GM06990 (cell line): Measurements from ENCODE around the gene RBM10.

Experiments used
- DNase-seq: peaks from one replicate; pipeline ENCODE4 v3.0.0-alpha.2; 2011; ENCODE audit not compliant: insufficient read length; ENCODE audit errors: extremely low read depth
- H3K27me3 ChIP-seq: replicated peaks from 2 replicates; pipeline ENCODE4 v1.6.0; 2011; ENCODE audit warnings: low read length; ENCODE audit not compliant: control insufficient read depth, insufficient read depth
- H3K36me3 ChIP-seq: 2 replicates; pipeline ENCODE4 v1.5.1; 2011; ENCODE audit warnings: low read length; ENCODE audit not compliant: control insufficient read depth, insufficient read depth
- H3K4me3 ChIP-seq: replicated peaks from 2 replicates; pipeline ENCODE4 v1.5.1; 2011; ENCODE audit warnings: low read depth, mild to moderate bottlenecking, control low read depth, low read length
- TF ChIP-seq, protein P1 (sequence below): IDR thresholded peaks from 2 replicates; pipeline ENCODE4 v1.5.1; 2011; ENCODE audit warnings: low read length, control low read depth, mild to moderate bottlenecking, inconsistent platforms; ENCODE audit not compliant: insufficient read depth, poor library complexity, severe bottlenecking

Gene RBM10

GRCh38 chrX:47227334-47227583 lies 82.2 kb downstream of the RBM10 start:
- peaks cover 15% of the 10 kb centered on the region for H3K36me3 ChIP-seq
- TF ChIP-seq, protein P1, sequence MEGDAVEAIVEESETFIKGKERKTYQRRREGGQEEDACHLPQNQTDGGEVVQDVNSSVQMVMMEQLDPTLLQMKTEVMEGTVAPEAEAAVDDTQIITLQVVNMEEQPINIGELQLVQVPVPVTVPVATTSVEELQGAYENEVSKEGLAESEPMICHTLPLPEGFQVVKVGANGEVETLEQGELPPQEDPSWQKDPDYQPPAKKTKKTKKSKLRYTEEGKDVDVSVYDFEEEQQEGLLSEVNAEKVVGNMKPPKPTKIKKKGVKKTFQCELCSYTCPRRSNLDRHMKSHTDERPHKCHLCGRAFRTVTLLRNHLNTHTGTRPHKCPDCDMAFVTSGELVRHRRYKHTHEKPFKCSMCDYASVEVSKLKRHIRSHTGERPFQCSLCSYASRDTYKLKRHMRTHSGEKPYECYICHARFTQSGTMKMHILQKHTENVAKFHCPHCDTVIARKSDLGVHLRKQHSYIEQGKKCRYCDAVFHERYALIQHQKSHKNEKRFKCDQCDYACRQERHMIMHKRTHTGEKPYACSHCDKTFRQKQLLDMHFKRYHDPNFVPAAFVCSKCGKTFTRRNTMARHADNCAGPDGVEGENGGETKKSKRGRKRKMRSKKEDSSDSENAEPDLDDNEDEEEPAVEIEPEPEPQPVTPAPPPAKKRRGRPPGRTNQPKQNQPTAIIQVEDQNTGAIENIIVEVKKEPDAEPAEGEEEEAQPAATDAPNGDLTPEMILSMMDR: no peak
- no peaks in the 10 kb centered on the region for H3K27me3 ChIP-seq
- no peak for DNase-seq
- no peak overlapping the region for H3K4me3 ChIP-seq

- H3K27me3 ChIP-seq: no peaks in the 10 kb centered on the region
- TF ChIP-seq, protein P1: no peak
- H3K36me3 ChIP-seq: peaks cover 15% of the 10 kb centered on the region
- H3K4me3 ChIP-seq: no peak overlapping the region
- DNase-seq: no peak
Observed at GRCh38 chrX:47228550-47229270, 83.7 kb downstream of the RBM10 start.

GRCh38 chrX:47229427-47229826 lies 84.4 kb downstream of the RBM10 start:
- Histone ChIP-seq H3K36me3 (peaks cover 10% of the 10 kb centered on the region), H3K27me3 (no peaks in the 10 kb centered on the region)

DNA sequence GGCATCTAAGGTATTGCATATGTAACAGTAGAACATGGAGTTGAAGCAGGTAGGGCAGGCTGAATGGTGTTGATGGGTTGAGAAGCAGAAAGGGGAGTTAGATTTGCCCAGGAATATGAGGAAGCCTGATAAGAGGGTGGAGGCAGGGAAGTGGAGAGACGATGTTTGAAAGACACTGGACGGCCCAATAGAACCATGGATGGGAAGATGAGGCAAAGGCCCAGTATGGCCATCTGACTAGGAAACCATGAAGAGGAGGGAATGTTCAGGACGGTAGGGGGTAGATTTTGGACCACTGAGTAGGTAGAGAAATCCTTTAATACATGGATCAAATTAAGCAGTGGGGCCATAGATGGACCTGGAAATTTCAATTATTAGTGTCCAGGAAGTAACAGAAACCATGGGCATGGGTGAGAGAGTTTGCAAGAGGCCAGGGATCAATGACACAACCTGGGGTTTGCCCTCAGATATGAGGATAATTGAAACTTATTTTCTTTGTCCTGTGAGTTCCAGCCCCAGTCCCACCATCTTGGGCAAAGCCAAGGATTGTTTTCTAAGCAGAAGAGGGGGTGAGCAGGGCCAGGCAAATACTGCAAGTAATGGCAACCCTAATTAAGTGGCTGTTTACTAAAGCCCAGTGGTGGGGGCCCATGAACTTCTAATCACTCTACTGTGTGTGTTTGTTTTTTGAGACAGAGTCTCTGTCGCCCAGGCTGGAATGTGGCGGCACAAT lies 85.3 kb downstream of the RBM10 start:
- Histone ChIP-seq H3K4me3 (no peak overlapping the region), H3K27me3 (no peaks in the 10 kb centered on the region), H3K36me3 (peaks cover 6% of the 10 kb centered on the region)
- TF ChIP-seq, protein P1: no peak
- DNase-seq: no peak

More at GRCh38 chrX:47229427-47229826, 84.4 kb downstream of the RBM10 start:
- H3K4me3 ChIP-seq: no peak overlapping the region
- TF ChIP-seq, protein P1: no peak
- DNase-seq: no peak

GRCh38 chrX:47231167-47231566 lies 86.1 kb downstream of the RBM10 start:
- TF ChIP-seq, protein P1: no peak
- no peaks in the 10 kb centered on the region for H3K27me3 ChIP-seq
- DNase-seq: no peak
- H3K36me3 ChIP-seq: peaks cover 2% of the 10 kb centered on the region
- H3K4me3 ChIP-seq: no peak overlapping the region
